GM19023 (cell line): ENCODE measurements around the gene TIMM22.

Experiments
- ATAC-seq: cut with Tn5 transposase; IDR thresholded peaks from one replicate; pipeline ENCODE4 v1.9.1; 2021; ENCODE audit warnings: mild to moderate bottlenecking, moderate library complexity; ENCODE audit not compliant: unreplicated experiment

TIMM22 gene

DNA sequence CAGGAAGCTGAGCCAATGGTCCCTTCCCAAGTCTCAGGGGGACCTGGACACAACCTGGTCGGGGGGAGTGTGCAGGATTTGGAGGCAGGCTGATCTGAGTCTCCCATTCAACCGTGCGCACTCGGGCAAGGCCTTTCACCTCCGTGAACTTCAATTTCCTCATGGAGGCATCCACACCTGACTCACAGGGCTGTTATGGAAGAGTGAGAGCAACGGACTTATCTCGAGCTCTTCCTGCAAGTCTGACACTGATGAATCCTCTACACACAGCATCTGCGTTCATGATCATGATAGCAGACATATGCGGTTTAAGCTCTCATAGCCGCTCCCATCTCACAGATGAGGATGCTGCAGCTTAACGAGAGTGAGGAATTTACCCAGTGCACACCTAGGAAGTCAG, 21.6 kb downstream of the TIMM22 start:
- ATAC-seq, result no peak

DNA sequence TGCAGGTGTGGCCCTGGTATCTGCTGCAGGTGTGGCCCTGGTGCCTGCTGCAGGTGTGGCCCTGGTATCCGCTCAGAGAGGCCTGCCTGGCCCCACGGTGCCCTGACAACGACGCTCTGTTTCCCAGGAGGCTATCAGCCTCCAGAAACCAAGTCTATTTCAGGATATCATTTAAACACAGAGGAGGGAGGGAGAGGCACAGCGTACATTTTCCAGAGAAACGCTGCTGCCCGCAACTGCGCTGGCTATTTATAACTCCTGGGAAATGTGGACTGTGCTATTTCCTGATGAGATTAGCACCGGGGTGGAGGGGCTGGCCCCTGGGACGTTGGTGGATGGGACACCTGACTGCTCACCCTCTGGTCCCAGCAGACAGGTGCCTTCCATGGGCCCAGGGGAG, 22.5 kb downstream of the TIMM22 start:
- no peak for ATAC-seq

DNA sequence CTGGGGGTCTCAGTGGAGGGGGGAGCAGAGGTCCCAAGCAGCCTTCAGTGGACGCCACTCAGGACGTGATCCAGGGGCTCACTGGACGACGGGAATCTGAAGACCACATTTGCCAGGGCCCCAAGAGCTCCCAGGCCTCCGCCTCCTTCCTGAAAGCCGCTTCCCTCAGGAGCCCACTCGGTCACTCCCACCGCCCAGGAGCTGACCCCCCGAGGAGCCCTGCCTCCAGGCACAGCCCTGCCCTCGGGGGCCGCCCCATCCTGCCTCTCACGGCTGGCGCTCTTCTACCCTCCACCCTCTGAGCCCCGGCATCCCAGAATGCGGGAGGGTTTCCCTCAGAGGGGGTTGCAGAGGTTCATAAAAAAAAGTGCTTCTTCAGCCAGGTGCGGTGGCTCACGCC, 24.2 kb downstream of the TIMM22 start:
- no peak for ATAC-seq

DNA sequence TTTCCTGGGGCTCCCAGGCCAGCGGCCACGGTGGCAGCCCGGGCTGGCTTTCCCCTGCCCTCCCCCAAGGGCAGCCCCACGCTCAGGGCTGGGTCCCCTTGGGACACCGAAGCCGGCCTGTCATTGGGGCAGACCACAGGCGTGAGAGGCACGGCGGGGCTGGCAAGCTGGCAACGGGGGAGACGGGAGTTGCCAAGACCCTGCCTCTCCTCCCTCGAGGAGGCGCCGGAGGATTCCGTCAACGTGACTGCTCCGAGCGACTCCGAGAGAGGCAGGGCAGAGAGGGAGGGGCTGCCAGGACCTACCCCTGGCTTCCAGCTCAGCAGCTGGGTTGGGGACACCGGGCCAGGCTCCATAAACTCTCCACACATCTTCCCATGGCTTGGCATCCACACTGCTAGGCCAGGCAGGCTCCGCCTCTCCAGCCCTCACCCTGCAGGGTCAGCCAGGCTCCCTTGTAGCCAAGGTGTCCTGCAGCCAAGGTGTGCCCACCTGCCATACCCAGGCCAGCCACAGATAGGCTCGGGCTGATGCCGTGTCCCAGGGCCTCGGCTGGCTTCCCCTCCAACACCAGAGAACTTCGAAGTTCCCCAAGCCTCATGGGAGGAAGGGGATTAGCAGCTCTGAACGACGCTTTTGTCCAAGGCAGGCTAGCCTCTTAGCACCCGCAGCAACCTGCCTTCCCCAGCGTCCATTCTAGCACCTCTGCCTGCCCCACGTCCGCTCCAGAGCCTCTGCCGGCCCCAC, 25.5 kb downstream of the TIMM22 start:
- no peak for ATAC-seq

GRCh38 chr17:1024076-1024475, 27.1 kb downstream of the TIMM22 start:
- no peak for ATAC-seq

GRCh38 chr17:1025733-1026598, 29.0 kb downstream of the TIMM22 start:
- no peak for ATAC-seq

DNA sequence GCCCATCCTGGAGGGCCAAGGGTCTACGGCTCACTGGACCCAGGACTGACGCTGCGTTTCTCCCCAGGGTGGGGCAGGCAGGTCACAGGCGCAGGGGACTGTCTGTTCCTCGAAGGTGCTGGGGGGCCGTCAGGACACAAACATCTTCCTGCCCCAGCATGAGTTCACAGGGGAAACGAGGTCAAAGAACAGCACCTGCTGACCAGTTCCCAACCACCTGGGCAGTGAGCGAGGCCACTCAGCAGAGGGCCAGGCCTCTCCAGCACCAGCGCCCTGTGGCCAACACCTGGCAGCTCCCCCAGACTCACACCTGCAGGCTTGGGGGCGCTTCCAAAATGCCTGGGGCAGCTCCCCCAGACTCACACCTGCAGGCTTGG, 29.7 kb downstream of the TIMM22 start:
- no peak for ATAC-seq

- no peak for ATAC-seq
These were observed 30.1 kb downstream of the TIMM22 start for GRCh38 chr17:1027044-1027443.

GRCh38 chr17:1029196-1029921, 32.4 kb downstream of the TIMM22 start:
- ATAC-seq, result no peak

DNA sequence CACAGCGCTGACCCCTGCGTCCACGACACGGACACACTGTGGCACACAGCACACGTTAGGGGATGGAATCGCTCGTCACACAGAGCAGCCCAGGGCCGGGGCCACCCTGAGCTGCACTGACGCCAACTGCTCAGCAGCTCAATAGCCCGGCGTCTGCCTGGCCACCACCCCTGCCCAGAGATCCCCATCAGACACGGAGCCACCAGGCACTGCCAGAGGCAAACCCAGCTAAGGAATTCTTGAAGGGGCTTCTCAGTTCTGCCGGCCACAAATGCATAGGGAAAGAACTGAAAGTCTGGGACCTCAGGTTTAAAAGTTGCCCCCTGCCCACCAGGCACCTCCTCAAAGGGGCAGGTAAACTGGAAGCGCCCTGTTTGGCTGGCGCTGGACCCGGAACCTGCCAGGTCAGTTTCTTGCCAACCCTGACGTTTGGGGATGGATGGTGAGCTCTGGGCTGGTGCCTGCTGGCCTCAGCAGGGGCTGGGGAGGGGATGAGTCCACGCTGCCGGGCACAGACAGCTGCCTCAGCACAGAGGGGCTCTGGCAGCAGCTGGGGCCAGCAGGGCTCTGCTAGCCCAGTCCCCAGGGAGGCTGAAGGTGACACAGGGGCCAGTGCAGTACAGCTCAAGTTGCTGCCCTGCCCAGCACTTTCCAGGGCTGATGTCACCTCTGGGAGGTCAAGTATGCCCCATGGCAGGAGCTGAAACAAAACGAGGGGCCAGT, 33.2 kb downstream of the TIMM22 start:
- ATAC-seq, result no peak

GRCh38 chr17:1030684-1031532, 34.0 kb downstream of the TIMM22 start:
- no peak for ATAC-seq

DNA sequence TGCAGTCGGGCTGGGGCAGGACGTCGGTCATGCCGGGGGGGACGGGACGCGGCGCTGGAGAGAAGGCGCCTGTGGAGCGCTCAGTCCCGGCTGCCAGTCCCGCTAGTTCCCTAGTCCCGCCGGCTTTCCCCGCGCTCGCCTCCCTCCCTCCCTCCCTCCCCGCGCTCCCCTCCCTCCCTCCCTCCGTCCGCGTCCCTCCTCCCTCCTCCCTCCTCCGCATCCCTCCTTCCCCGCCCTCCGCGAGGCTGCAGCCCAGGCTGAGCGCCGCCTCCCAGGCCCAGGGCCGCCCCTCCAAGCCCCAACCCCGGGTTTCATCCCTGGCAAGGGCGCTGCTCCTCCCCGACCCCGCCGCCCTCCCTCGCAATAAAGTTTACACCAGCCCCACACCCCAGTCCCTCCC, 34.8 kb downstream of the TIMM22 start:
- no peak for ATAC-seq

DNA sequence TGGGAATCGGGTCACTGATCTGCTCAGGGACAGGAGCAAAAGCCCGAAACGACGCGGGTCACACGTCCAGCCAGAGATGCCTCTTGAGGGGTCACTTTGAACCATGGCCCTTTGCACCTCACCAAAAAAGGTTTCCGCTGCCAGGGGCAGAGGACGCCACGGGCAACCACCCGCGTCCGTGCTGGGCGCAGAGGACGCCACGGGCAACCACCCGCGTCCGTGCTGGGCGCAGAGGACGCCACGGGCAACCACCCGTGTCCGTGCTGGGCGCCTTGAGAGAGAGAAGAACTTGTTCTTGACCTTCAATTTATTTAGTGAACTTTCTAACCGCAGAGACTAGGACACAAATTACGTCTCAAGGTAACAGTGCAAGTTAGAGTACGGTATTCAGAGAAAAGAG, 35.5 kb downstream of the TIMM22 start:
- no peak for ATAC-seq

DNA sequence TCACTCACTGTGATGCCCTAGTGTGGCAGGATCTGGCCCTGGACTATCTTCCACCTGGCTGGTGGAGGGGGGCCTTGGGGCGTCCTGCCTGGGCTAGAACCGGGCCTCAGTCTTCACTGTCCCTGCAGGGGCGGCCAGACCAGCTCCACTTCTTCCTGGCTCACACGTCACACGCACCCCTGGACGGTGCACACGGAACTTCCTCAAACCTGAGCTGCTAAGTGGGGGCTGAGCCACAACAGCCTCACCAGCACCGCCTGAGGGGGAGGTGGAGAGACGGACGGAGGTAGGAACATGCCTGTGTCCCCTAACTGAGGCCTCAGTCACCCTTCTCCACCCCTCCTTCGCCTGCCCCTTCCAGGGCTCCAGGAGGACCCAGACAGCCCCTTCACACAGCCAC, 36.6 kb downstream of the TIMM22 start:
- no peak for ATAC-seq

- no peak for ATAC-seq
These were observed 37.8 kb downstream of the TIMM22 start for GRCh38 chr17:1034652-1035210.

DNA sequence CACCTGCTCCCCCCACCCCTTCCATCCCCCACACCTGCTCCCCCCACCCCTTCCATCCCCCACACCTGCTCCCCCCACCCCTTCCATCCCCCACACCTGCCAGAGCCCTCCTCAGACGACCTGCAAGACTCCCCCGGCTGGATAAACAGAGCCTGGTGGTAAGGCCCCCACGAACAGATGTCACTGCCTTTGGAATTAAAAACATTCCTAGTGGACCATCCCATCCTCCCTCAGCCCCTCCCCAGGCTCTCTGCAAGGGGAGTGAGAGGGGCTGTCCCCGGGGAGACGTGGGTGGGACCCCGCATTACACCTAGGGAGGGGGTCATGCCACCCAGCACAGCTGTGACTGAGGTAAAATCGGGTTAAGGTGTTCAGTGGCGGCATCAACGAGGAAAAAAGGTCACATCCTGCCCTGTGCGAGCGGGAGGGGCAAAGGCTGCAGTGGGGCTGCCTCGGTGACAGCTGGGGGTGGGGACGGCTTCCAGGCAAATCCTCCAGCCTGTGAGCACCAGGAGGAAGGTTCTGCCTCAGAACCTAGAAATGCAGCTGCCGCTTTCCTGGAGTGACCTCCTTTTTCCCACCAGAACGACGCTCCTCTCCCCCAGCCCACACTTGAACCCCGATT, 38.7 kb downstream of the TIMM22 start:
- no peak for ATAC-seq

DNA sequence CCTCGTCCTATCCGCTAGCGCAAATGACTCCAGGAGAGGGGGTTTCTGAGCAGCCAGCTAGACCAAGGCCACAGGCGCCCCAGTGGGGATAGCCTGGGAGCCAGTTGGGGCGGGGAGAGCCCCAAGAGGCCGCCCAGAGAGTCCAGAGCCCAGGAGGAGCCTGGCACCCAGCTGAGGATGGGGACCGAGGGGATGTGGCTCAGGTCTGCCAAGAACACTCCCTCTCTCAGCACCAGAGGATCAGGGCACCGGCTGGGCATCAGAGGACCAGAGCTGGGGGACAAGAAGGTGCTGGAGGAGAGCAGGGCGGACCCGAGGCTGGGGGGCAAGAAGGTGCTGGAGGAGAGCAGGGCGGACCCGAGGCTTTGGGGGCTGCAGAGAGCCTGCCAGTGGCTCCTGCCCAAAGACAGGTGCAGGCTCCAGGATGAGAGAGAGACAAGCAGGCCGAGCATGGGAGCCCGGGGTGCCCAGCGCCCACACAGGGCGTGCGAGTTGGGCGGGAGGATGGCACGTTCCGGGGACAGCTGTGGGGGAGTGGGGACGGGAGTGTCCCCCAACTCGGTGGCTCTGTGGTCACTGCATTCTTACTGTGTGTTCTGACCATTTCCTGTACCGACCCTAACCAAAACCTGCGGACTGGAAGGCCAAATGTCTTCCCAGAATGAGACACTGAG, 39.4 kb downstream of the TIMM22 start:
- no peak for ATAC-seq

DNA sequence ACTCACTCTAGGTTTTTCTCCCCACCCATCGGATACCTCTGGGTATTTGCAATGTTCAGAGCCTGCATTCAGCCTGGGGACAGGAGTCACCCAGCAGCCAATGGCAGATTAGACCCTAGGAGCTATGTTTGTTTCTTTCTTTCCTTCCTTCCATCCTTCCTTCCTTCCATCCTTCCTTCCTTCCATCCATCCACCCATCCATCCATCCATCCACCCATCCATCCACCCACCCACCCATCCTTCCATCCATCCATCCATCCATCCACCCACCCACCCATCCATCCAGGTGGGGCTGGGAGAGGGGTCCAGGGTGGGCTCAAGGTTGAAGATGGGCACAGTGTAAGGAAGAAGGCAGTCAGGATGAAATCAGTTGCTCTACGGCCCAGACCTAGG, 39.9 kb downstream of the TIMM22 start:
- ATAC-seq, result no peak
